Measurements from ENCODE around the gene PDCD1LG2.
A peak's percentile ranks its signal among the peaks of the same experiment; 100 is the strongest.
"Not testable (repeated sequence)": the region's sequence is repeated elsewhere in the genome, so short reads cannot be mapped to it uniquely, and the experiment has no call there.

Gene PDCD1LG2
- 0.54 to 1.5 (median 0.89) reads per million in 4 donors for total RNA-seq

- peak in 1 of 5 donors; percentile 78 for DNase-seq
Observed at GRCh38 chr9:5510360-5510931, at the start of gene PDCD1LG2. Gene PDCD1LG2, plus strand, starts transcription at chr9:5510531. Its CDS starts 12,016 bp downstream, at chr9:5522547.

GRCh38 chr9:5464831-5465330, 45.5 kb upstream of the PDCD1LG2 start:
- DNase-seq = not testable (repeated sequence)

GRCh38 chr9:5466005-5466404, 44.3 kb upstream of the PDCD1LG2 start:
- DNase-seq = no peak

- DNase-seq = no peak
Observed at GRCh38 chr9:5466766-5467165, 43.6 kb upstream of the PDCD1LG2 start.

- no peak for DNase-seq
Observed at GRCh38 chr9:5468850-5469249, 41.5 kb upstream of the PDCD1LG2 start.

GRCh38 chr9:5470122-5470521, 40.2 kb upstream of the PDCD1LG2 start:
- DNase-seq = no peak

GRCh38 chr9:5470816-5471215, 39.5 kb upstream of the PDCD1LG2 start:
- no peak for DNase-seq

GRCh38 chr9:5475611-5476010, 34.7 kb upstream of the PDCD1LG2 start:
- not testable (repeated sequence) for DNase-seq

- no peak for DNase-seq
Observed at GRCh38 chr9:5478206-5478605, 32.1 kb upstream of the PDCD1LG2 start.

- DNase-seq = peak in 1 of 5 donors; percentile 37
Observed at GRCh38 chr9:5479994-5480694, 30.2 kb upstream of the PDCD1LG2 start.

- no peak for DNase-seq
Observed at GRCh38 chr9:5480919-5481318, 29.4 kb upstream of the PDCD1LG2 start.

GRCh38 chr9:5481322-5482040, 28.9 kb upstream of the PDCD1LG2 start:
- DNase-seq = no peak

GRCh38 chr9:5482194-5482593, 28.1 kb upstream of the PDCD1LG2 start:
- no peak for DNase-seq

GRCh38 chr9:5483306-5483705, 27.0 kb upstream of the PDCD1LG2 start:
- no peak for DNase-seq

- no peak for DNase-seq
Observed at GRCh38 chr9:5485378-5486085, 24.8 kb upstream of the PDCD1LG2 start.

- no peak for DNase-seq
Observed at GRCh38 chr9:5486988-5487387, 23.3 kb upstream of the PDCD1LG2 start.

- no peak for DNase-seq
Observed at GRCh38 chr9:5488221-5489008, 21.9 kb upstream of the PDCD1LG2 start.

- DNase-seq = no peak
Observed at GRCh38 chr9:5489630-5490490, 20.5 kb upstream of the PDCD1LG2 start.

GRCh38 chr9:5492965-5493678, 17.2 kb upstream of the PDCD1LG2 start:
- no peak for DNase-seq

Data from T-helper 1 cell (primary cell).